ENCODE data around the gene ARL6IP4.

Gene ARL6IP4

GRCh38 chr12:122996621-122997342, 16.3 kb downstream of the ARL6IP4 start:
- Histone ChIP-seq H3K36me3 (ENCODE audit: control insufficient read depth, low read depth, low read length) (no peaks in the 10 kb centered on the region), H3K27me3 (ENCODE audit: control insufficient read depth, insufficient read depth, low read length) (no peaks in the 10 kb centered on the region), H3K4me3 (ENCODE audit: low read length) (no peak overlapping the region), H3K4me1 (ENCODE audit: control insufficient read depth, low read depth, low read length) (no peaks in the 10 kb centered on the region), H3K9ac (ENCODE audit: low read length) (no peak overlapping the region), H3K9me3 (ENCODE audit: control insufficient read depth, low read depth, low read length) (no peaks in the 10 kb centered on the region), H3K27ac (ENCODE audit: low read length) (no peak overlapping the region)

- Histone ChIP-seq H3K27me3 (ENCODE audit: control insufficient read depth, insufficient read depth, low read length) (no peaks in the 10 kb centered on the region), H3K27ac (ENCODE audit: low read length) (no peak overlapping the region), H3K9ac (ENCODE audit: low read length) (no peak overlapping the region), H3K36me3 (ENCODE audit: control insufficient read depth, low read depth, low read length) (no peaks in the 10 kb centered on the region), H3K9me3 (ENCODE audit: control insufficient read depth, low read depth, low read length) (no peaks in the 10 kb centered on the region), H3K4me1 (ENCODE audit: control insufficient read depth, low read depth, low read length) (no peaks in the 10 kb centered on the region), H3K4me3 (ENCODE audit: low read length) (no peak overlapping the region)
These were observed 17.1 kb downstream of the ARL6IP4 start for GRCh38 chr12:122997343-122998250.

- Histone ChIP-seq H3K9me3 (ENCODE audit: control insufficient read depth, low read depth, low read length) (no peaks in the 10 kb centered on the region), H3K27ac (ENCODE audit: low read length) (no peak overlapping the region), H3K27me3 (ENCODE audit: control insufficient read depth, insufficient read depth, low read length) (no peaks in the 10 kb centered on the region), H3K4me3 (ENCODE audit: low read length) (no peak overlapping the region), H3K9ac (ENCODE audit: low read length) (no peak overlapping the region), H3K4me1 (ENCODE audit: control insufficient read depth, low read depth, low read length) (no peaks in the 10 kb centered on the region), H3K36me3 (ENCODE audit: control insufficient read depth, low read depth, low read length) (no peaks in the 10 kb centered on the region)
These were observed 17.8 kb downstream of the ARL6IP4 start for GRCh38 chr12:122998316-122998715.

- H3K36me3 ChIP-seq (ENCODE audit: control insufficient read depth, low read depth, low read length): no peaks in the 10 kb centered on the region
- no peak overlapping the region for H3K9ac ChIP-seq (ENCODE audit: low read length)
- no peaks in the 10 kb centered on the region for H3K27me3 ChIP-seq (ENCODE audit: control insufficient read depth, insufficient read depth, low read length)
- no peaks in the 10 kb centered on the region for H3K9me3 ChIP-seq (ENCODE audit: control insufficient read depth, low read depth, low read length)
- no peak overlapping the region for H3K27ac ChIP-seq (ENCODE audit: low read length)
- no peaks in the 10 kb centered on the region for H3K4me1 ChIP-seq (ENCODE audit: control insufficient read depth, low read depth, low read length)
- H3K4me3 ChIP-seq (ENCODE audit: low read length): no peak overlapping the region
These were observed 18.9 kb downstream of the ARL6IP4 start for GRCh38 chr12:122999196-122999946.

GRCh38 chr12:122999986-123000420, 19.5 kb downstream of the ARL6IP4 start:
- no peaks in the 10 kb centered on the region for H3K9me3 ChIP-seq (ENCODE audit: control insufficient read depth, low read depth, low read length)
- H3K36me3 ChIP-seq (ENCODE audit: control insufficient read depth, low read depth, low read length): no peaks in the 10 kb centered on the region
- H3K9ac ChIP-seq (ENCODE audit: low read length): no peak overlapping the region
- no peak overlapping the region for H3K4me3 ChIP-seq (ENCODE audit: low read length)
- no peaks in the 10 kb centered on the region for H3K27me3 ChIP-seq (ENCODE audit: control insufficient read depth, insufficient read depth, low read length)
- H3K4me1 ChIP-seq (ENCODE audit: control insufficient read depth, low read depth, low read length): no peaks in the 10 kb centered on the region
- no peak overlapping the region for H3K27ac ChIP-seq (ENCODE audit: low read length)

GRCh38 chr12:123000578-123000977, 20.1 kb downstream of the ARL6IP4 start:
- Histone ChIP-seq H3K27ac (ENCODE audit: low read length) (no peak overlapping the region), H3K9ac (ENCODE audit: low read length) (no peak overlapping the region), H3K36me3 (ENCODE audit: control insufficient read depth, low read depth, low read length) (no peaks in the 10 kb centered on the region), H3K27me3 (ENCODE audit: control insufficient read depth, insufficient read depth, low read length) (no peaks in the 10 kb centered on the region), H3K4me1 (ENCODE audit: control insufficient read depth, low read depth, low read length) (no peaks in the 10 kb centered on the region), H3K4me3 (ENCODE audit: low read length) (no peak overlapping the region), H3K9me3 (ENCODE audit: control insufficient read depth, low read depth, low read length) (no peaks in the 10 kb centered on the region)

- Histone ChIP-seq H3K9me3 (ENCODE audit: control insufficient read depth, low read depth, low read length) (no peaks in the 10 kb centered on the region), H3K4me3 (ENCODE audit: low read length) (no peak overlapping the region), H3K27ac (ENCODE audit: low read length) (no peak overlapping the region), H3K27me3 (ENCODE audit: control insufficient read depth, insufficient read depth, low read length) (no peaks in the 10 kb centered on the region), H3K4me1 (ENCODE audit: control insufficient read depth, low read depth, low read length) (no peaks in the 10 kb centered on the region), H3K36me3 (ENCODE audit: control insufficient read depth, low read depth, low read length) (no peaks in the 10 kb centered on the region), H3K9ac (ENCODE audit: low read length) (no peak overlapping the region)
These were observed 21.0 kb downstream of the ARL6IP4 start for GRCh38 chr12:123001464-123001863.

GRCh38 chr12:123003257-123003656, 22.8 kb downstream of the ARL6IP4 start:
- H3K4me3 ChIP-seq (ENCODE audit: low read length): no peak overlapping the region
- no peaks in the 10 kb centered on the region for H3K36me3 ChIP-seq (ENCODE audit: control insufficient read depth, low read depth, low read length)
- no peak overlapping the region for H3K9ac ChIP-seq (ENCODE audit: low read length)
- H3K9me3 ChIP-seq (ENCODE audit: control insufficient read depth, low read depth, low read length): no peaks in the 10 kb centered on the region
- H3K27me3 ChIP-seq (ENCODE audit: control insufficient read depth, insufficient read depth, low read length): no peaks in the 10 kb centered on the region
- no peak overlapping the region for H3K27ac ChIP-seq (ENCODE audit: low read length)
- no peaks in the 10 kb centered on the region for H3K4me1 ChIP-seq (ENCODE audit: control insufficient read depth, low read depth, low read length)

- Histone ChIP-seq H3K4me1 (ENCODE audit: control insufficient read depth, low read depth, low read length) (no peaks in the 10 kb centered on the region), H3K36me3 (ENCODE audit: control insufficient read depth, low read depth, low read length) (no peaks in the 10 kb centered on the region), H3K27ac (ENCODE audit: low read length) (no peak overlapping the region), H3K27me3 (ENCODE audit: control insufficient read depth, insufficient read depth, low read length) (no peaks in the 10 kb centered on the region), H3K9me3 (ENCODE audit: control insufficient read depth, low read depth, low read length) (no peaks in the 10 kb centered on the region), H3K9ac (ENCODE audit: low read length) (no peak overlapping the region), H3K4me3 (ENCODE audit: low read length) (no peak overlapping the region)
These were observed 23.8 kb downstream of the ARL6IP4 start for GRCh38 chr12:123004287-123004686.

- Histone ChIP-seq H3K4me3 (ENCODE audit: low read length) (no peak overlapping the region), H3K9ac (ENCODE audit: low read length) (no peak overlapping the region), H3K36me3 (ENCODE audit: control insufficient read depth, low read depth, low read length) (no peaks in the 10 kb centered on the region), H3K9me3 (ENCODE audit: control insufficient read depth, low read depth, low read length) (no peaks in the 10 kb centered on the region), H3K27ac (ENCODE audit: low read length) (no peak overlapping the region), H3K27me3 (ENCODE audit: control insufficient read depth, insufficient read depth, low read length) (no peaks in the 10 kb centered on the region), H3K4me1 (ENCODE audit: control insufficient read depth, low read depth, low read length) (no peaks in the 10 kb centered on the region)
These were observed 24.7 kb downstream of the ARL6IP4 start for GRCh38 chr12:123005081-123005626.

GRCh38 chr12:123006977-123007376, 26.5 kb downstream of the ARL6IP4 start:
- H3K27me3 ChIP-seq (ENCODE audit: control insufficient read depth, insufficient read depth, low read length): no peaks in the 10 kb centered on the region
- H3K4me1 ChIP-seq (ENCODE audit: control insufficient read depth, low read depth, low read length): no peaks in the 10 kb centered on the region
- no peak overlapping the region for H3K9ac ChIP-seq (ENCODE audit: low read length)
- H3K4me3 ChIP-seq (ENCODE audit: low read length): no peak overlapping the region
- no peaks in the 10 kb centered on the region for H3K36me3 ChIP-seq (ENCODE audit: control insufficient read depth, low read depth, low read length)
- no peaks in the 10 kb centered on the region for H3K9me3 ChIP-seq (ENCODE audit: control insufficient read depth, low read depth, low read length)
- no peak overlapping the region for H3K27ac ChIP-seq (ENCODE audit: low read length)

All from iPS-18a (cell line).